PC-3 (cell line): ENCODE measurements around the gene EFCAB11. TPM values are rescaled to one million over a fixed set of nuclear protein-coding genes. Genes with fewer than 3 reads are reported as not detected.

Experiments used
- ATAC-seq: fragments of 200-7000 bp; cut with Tn5 transposase; 2 replicates; pipeline ENCODE4 v1.9.1; 2020; ENCODE audit warnings: mild to moderate bottlenecking, moderate library complexity
- BruUV-seq: library from RNA; stranded (reverse); fragments of 400-500 nt; replicated peaks from 2 replicates; lab custom pipeline; 2021; lab: Mats Ljungman, UMichigan
- CTCF ChIA-PET: fragments of 300-600 bp; sonication (Branson Sonifier 250); formaldehyde crosslinking; loops from one replicate; lab custom pipeline; 2022; ENCODE audit warnings: antibody characterized with exemption; lab: Charles Lee
- POLR2A ChIA-PET: fragments of 300-600 bp; sonication (Branson Sonifier 250); formaldehyde crosslinking; loops from one replicate; lab custom pipeline; 2022; ENCODE audit warnings: antibody characterized with exemption; ENCODE audit not compliant: unreplicated experiment; lab: Charles Lee
- DNase-seq: peaks from one replicate; pipeline ENCODE4 v3.0.0-alpha.2; 2015
- H2AFZ ChIP-seq: fragments of 300-600 bp; sonication (generic); 2 replicates; pipeline ENCODE4 v1.6.0; 2016; ENCODE audit warnings: antibody characterized with exemption, low read length
- H3F3A ChIP-seq: fragments of 300-600 bp; sonication (generic); one replicate; pipeline ENCODE4 v1.6.0; 2017; ENCODE audit warnings: antibody characterized with exemption, low read length, control low read depth, mild to moderate bottlenecking; ENCODE audit not compliant: unreplicated experiment
- H3K27ac ChIP-seq: fragments of 300-600 bp; sonication (generic); 2 replicates; pipeline ENCODE4 v1.5.1; 2016; ENCODE audit warnings: mild to moderate bottlenecking, low read length
- H3K27me3 ChIP-seq: fragments of 300-600 bp; sonication (generic); 2 replicates; pipeline ENCODE4 v1.6.1; 2016; ENCODE audit warnings: low read length, mixed read lengths
- H3K36me3 ChIP-seq: fragments of 300-600 bp; sonication (generic); 2 replicates; pipeline ENCODE4 v1.6.1; 2016; ENCODE audit warnings: low read depth, mixed run types, low read length, mixed read lengths
- H3K4me1 ChIP-seq: fragments of 300-600 bp; sonication (generic); 2 replicates; pipeline ENCODE4 v1.5.1; 2016; ENCODE audit warnings: low read length; ENCODE audit not compliant: insufficient read depth
- H3K4me2 ChIP-seq: fragments of 300-600 bp; sonication (generic); 2 replicates; pipeline ENCODE4 v1.6.0; 2016; ENCODE audit warnings: low read length
- H3K4me3 ChIP-seq: fragments of 300-600 bp; sonication (generic); 2 replicates; pipeline ENCODE4 v1.5.1; 2016; ENCODE audit warnings: mild to moderate bottlenecking, low read length, mixed read lengths
- H3K79me2 ChIP-seq: fragments of 300-600 bp; sonication (generic); 2 replicates; pipeline ENCODE4 v1.6.1; 2017; ENCODE audit warnings: low read length, mixed read lengths
- H3K9ac ChIP-seq: fragments of 300-600 bp; sonication (generic); 2 replicates; pipeline ENCODE4 v1.6.0; 2016; ENCODE audit warnings: mild to moderate bottlenecking, low read length
- H3K9me2 ChIP-seq: fragments of 300-600 bp; sonication (generic); replicated peaks from 2 replicates; pipeline ENCODE4 v1.6.1; 2016; ENCODE audit warnings: mixed run types, low read length, mixed read lengths
- H3K9me3 ChIP-seq: fragments of 300-600 bp; sonication (generic); 2 replicates; pipeline ENCODE4 v1.6.1; 2016; ENCODE audit warnings: low read length, mixed read lengths
- H4K20me1 ChIP-seq: fragments of 300-600 bp; sonication (generic); 2 replicates; pipeline ENCODE4 v1.6.1; 2016; ENCODE audit warnings: low read length, mixed read lengths
- CTCF ChIP-seq: fragments of 300-600 bp; sonication (generic); conservative IDR thresholded peaks from 2 replicates; pipeline ENCODE4 v1.5.1; 2017; ENCODE audit warnings: antibody characterized with exemption, low read depth, mild to moderate bottlenecking, low read length
- EZH2 ChIP-seq: fragments of 300-600 bp; sonication (generic); IDR thresholded peaks from one replicate; pipeline ENCODE4 v1.6.1; 2017; ENCODE audit warnings: antibody characterized with exemption, mild to moderate bottlenecking, low read length; ENCODE audit not compliant: unreplicated experiment
- EZH2phosphoT487 ChIP-seq: fragments of 300-600 bp; sonication (generic); IDR thresholded peaks from 2 replicates; pipeline ENCODE4 v1.6.1; 2018; ENCODE audit warnings: mild to moderate bottlenecking, antibody characterized with exemption, low read length, borderline replicate concordance
- intact Hi-C: fragments of 100-400 bp; cut with micrococcal nuclease; formaldehyde crosslinking; loops from 2 replicates; pipeline ENCODE4 v1.9.0; 2023
- total RNA-seq: library from RNA; depleted of rRNA; stranded (reverse); fragments of >200 nt; gene quantifications from 2 replicates; pipeline ENCODE4 v1.2.3, GENCODE V29; 2014

Gene EFCAB11
- total RNA-seq, 1 experiment from 2014 or later = 7.0 TPM

GRCh38 chr14:89836830-89837469 lies 117.6 kb downstream of the EFCAB11 start:
- Histone ChIP-seq H3K9me2 (no peaks in the 10 kb centered on the region), H4K20me1 (no peaks in the 10 kb centered on the region), H3K4me1 (no peaks in the 10 kb centered on the region), H3K27ac (no peak overlapping the region), H3F3A (no peaks in the 10 kb centered on the region), H3K9me3 (no peaks in the 10 kb centered on the region), H3K4me3 (no peak overlapping the region), H3K27me3 (no peaks in the 10 kb centered on the region), H3K36me3 (no peaks in the 10 kb centered on the region), H3K4me2 (no peak overlapping the region), H3K9ac (no peak overlapping the region), H3K79me2 (no peaks in the 10 kb centered on the region), H2AFZ (no peak overlapping the region)
- ChIA-PET POLR2A (no interaction called here), CTCF (no interaction called here)
- DNase-seq = no peak
- no peak for TF ChIP-seq CTCF
- no peak for TF ChIP-seq EZH2
- TF ChIP-seq EZH2phosphoT487 = no peak
- intact Hi-C loops = no loop called here
- ATAC-seq = no peak
- no TSS peak for BruUV-seq

GRCh38 chr14:89833661-89834060 lies 120.9 kb downstream of the EFCAB11 start:
- Histone ChIP-seq H3K4me3 (no peak overlapping the region), H3K9me2 (no peaks in the 10 kb centered on the region), H3K9me3 (no peaks in the 10 kb centered on the region), H4K20me1 (no peaks in the 10 kb centered on the region), H3K36me3 (no peaks in the 10 kb centered on the region), H3K9ac (no peak overlapping the region), H3K79me2 (no peaks in the 10 kb centered on the region), H3K4me2 (no peak overlapping the region), H3K27ac (no peak overlapping the region), H2AFZ (no peak overlapping the region), H3F3A (no peaks in the 10 kb centered on the region), H3K27me3 (no peaks in the 10 kb centered on the region), H3K4me1 (no peaks in the 10 kb centered on the region)
- DNase-seq = no peak
- ChIA-PET POLR2A (no interaction called here), CTCF (no interaction called here)
- TF ChIP-seq EZH2 (no peak), EZH2phosphoT487 (no peak), CTCF (no peak)
- intact Hi-C loops = no loop called here
- no peak for ATAC-seq
- BruUV-seq = no TSS peak

- no peaks in the 10 kb centered on the region for H3K27me3 ChIP-seq
- TF ChIP-seq CTCF (no peak), EZH2 (no peak), EZH2phosphoT487 (no peak)
- ChIA-PET CTCF (no interaction called here), POLR2A (no interaction called here)
- no peaks in the 10 kb centered on the region for H3K36me3 ChIP-seq
- H3K4me2 ChIP-seq = no peak overlapping the region
- no peaks in the 10 kb centered on the region for H3K9me2 ChIP-seq
- H3F3A ChIP-seq = no peaks in the 10 kb centered on the region
- no peaks in the 10 kb centered on the region for H3K4me1 ChIP-seq
- H3K79me2 ChIP-seq = no peaks in the 10 kb centered on the region
- no peak overlapping the region for H3K4me3 ChIP-seq
- DNase-seq (no peak), ATAC-seq (no peak)
- H2AFZ ChIP-seq = no peak overlapping the region
- BruUV-seq = no TSS peak
- H3K9ac ChIP-seq = no peak overlapping the region
- no peaks in the 10 kb centered on the region for H4K20me1 ChIP-seq
- intact Hi-C loops = no loop called here
- H3K27ac ChIP-seq = no peak overlapping the region
- no peaks in the 10 kb centered on the region for H3K9me3 ChIP-seq
These were observed 121.4 kb downstream of the EFCAB11 start for GRCh38 chr14:89833120-89833532.
